H9 (cell line): ENCODE data around the gene SRSF2. TPM values are rescaled to one million over a fixed set of nuclear protein-coding genes. Genes with fewer than 3 reads are reported as not detected.

Experiments
- DNase-seq: peaks from one replicate; pipeline ENCODE4 v3.0.0-alpha.2; 2017
- H2AFZ ChIP-seq: one replicate; pipeline ENCODE4 v1.6.1; 2013; ENCODE audit warnings: mild to moderate bottlenecking, low read length, control low read depth, moderate library complexity
- H2AK5ac ChIP-seq: 2 replicates; pipeline ENCODE4 v1.6.1; 2013; ENCODE audit warnings: low read length, control low read depth, mixed read lengths; ENCODE audit not compliant: insufficient read length
- H2BK120ac ChIP-seq: one replicate; pipeline ENCODE4 v1.6.1; 2013; ENCODE audit warnings: low read depth, mild to moderate bottlenecking, low read length, control low read depth, inconsistent platforms; ENCODE audit not compliant: poor library complexity, severe bottlenecking
- H2BK12ac ChIP-seq: 2 replicates; pipeline ENCODE4 v1.6.1; 2013; ENCODE audit warnings: low read length, control low read depth, mixed read lengths, low read depth; ENCODE audit not compliant: insufficient read length
- H2BK15ac ChIP-seq: 2 replicates; pipeline ENCODE4 v1.6.1; 2013; ENCODE audit warnings: low read depth, low read length, control low read depth
- H2BK20ac ChIP-seq: one replicate; pipeline ENCODE4 v1.6.1; 2013; ENCODE audit warnings: low read depth, mild to moderate bottlenecking, low read length, control low read depth, inconsistent platforms; ENCODE audit not compliant: poor library complexity, severe bottlenecking
- H2BK5ac ChIP-seq: 2 replicates; pipeline ENCODE4 v1.6.1; 2013; ENCODE audit warnings: low read length, control low read depth, mixed read lengths; ENCODE audit not compliant: insufficient read length
- H3K14ac ChIP-seq: 2 replicates; pipeline ENCODE4 v1.6.1; 2013; ENCODE audit warnings: low read length, control low read depth; ENCODE audit not compliant: insufficient read depth
- H3K18ac ChIP-seq: 2 replicates; pipeline ENCODE4 v1.6.1; 2013; ENCODE audit warnings: low read depth, mild to moderate bottlenecking, mixed read lengths, low read length, control low read depth; ENCODE audit not compliant: insufficient read length
- H3K23ac ChIP-seq: 2 replicates; pipeline ENCODE4 v1.6.1; 2013; ENCODE audit warnings: low read length, control low read depth, mixed read lengths, low read depth; ENCODE audit not compliant: insufficient read length
- H3K23me2 ChIP-seq: 2 replicates; pipeline ENCODE4 v1.6.1; 2013; ENCODE audit warnings: low read depth, mild to moderate bottlenecking, mixed read lengths, low read length, control low read depth; ENCODE audit not compliant: insufficient read length, poor library complexity, severe bottlenecking
- H3K27ac ChIP-seq: 2 replicates; pipeline ENCODE4 v1.5.1; 2013; ENCODE audit warnings: low read length, control low read depth, mixed read lengths, low read depth; ENCODE audit not compliant: insufficient read length
- H3K27me3 ChIP-seq: 2 replicates; pipeline ENCODE4 v1.6.1; 2013; ENCODE audit warnings: low read length, control low read depth, inconsistent platforms; ENCODE audit not compliant: insufficient read depth
- H3K4ac ChIP-seq: 2 replicates; pipeline ENCODE4 v1.6.1; 2013; ENCODE audit warnings: low read depth, mild to moderate bottlenecking, control low read depth, inconsistent platforms, low read length, moderate library complexity
- H3K4me1 ChIP-seq: 2 replicates; pipeline ENCODE4 v1.6.1; 2013; ENCODE audit warnings: low read length, control low read depth, inconsistent platforms; ENCODE audit not compliant: insufficient read depth
- H3K4me2 ChIP-seq: 2 replicates; pipeline ENCODE4 v1.6.1; 2013; ENCODE audit warnings: low read length, control low read depth, mixed read lengths; ENCODE audit not compliant: insufficient read length, insufficient read depth
- H3K56ac ChIP-seq: 2 replicates; pipeline ENCODE4 v1.6.1; 2013; ENCODE audit warnings: low read depth, mild to moderate bottlenecking, mixed read lengths, low read length, control low read depth; ENCODE audit not compliant: insufficient read length
- H3K79me1 ChIP-seq: 2 replicates; pipeline ENCODE4 v1.6.1; 2013; ENCODE audit warnings: low read depth, mild to moderate bottlenecking, moderate library complexity, low read length, control low read depth, inconsistent platforms; ENCODE audit not compliant: insufficient read depth, poor library complexity, severe bottlenecking
- H3K79me2 ChIP-seq: 2 replicates; pipeline ENCODE4 v1.6.1; 2013; ENCODE audit warnings: low read length, control low read depth, inconsistent platforms; ENCODE audit not compliant: insufficient read depth
- H3K9ac ChIP-seq: 2 replicates; pipeline ENCODE4 v1.6.1; 2013; ENCODE audit warnings: low read length, control low read depth, mixed read lengths; ENCODE audit not compliant: insufficient read length; ENCODE audit errors: extremely low read depth
- H3K9me3 ChIP-seq: one replicate; pipeline ENCODE4 v1.6.1; 2013; ENCODE audit warnings: low read depth, low read length, inconsistent platforms; ENCODE audit not compliant: control insufficient read depth
- H3T11ph ChIP-seq: one replicate; pipeline ENCODE4 v1.6.1; 2013; ENCODE audit warnings: mild to moderate bottlenecking, low read length, control low read depth, inconsistent platforms
- H4K20me1 ChIP-seq: one replicate; pipeline ENCODE4 v1.6.1; 2013; ENCODE audit not compliant: control insufficient read depth, insufficient read length, insufficient read depth
- H4K5ac ChIP-seq: 2 replicates; pipeline ENCODE4 v1.6.1; 2013; ENCODE audit warnings: low read depth, mild to moderate bottlenecking, mixed read lengths, low read length, control low read depth; ENCODE audit not compliant: insufficient read length
- H4K8ac ChIP-seq: replicated peaks from 2 replicates; pipeline ENCODE4 v1.6.1; 2013; ENCODE audit warnings: low read length, control low read depth, mixed read lengths, low read depth; ENCODE audit not compliant: insufficient read length
- H4K91ac ChIP-seq: 2 replicates; pipeline ENCODE4 v1.6.1; 2013; ENCODE audit warnings: low read depth, mild to moderate bottlenecking, moderate library complexity, mixed read lengths, low read length, control low read depth; ENCODE audit not compliant: insufficient read length
- H3K27ac Mint-ChIP-seq, 3 experiments: 2 replicates in 2 of 3; 3 replicates in 1 of 3; pipeline ENCODE4 v1.8.0; 2020 to 2021; ENCODE audit warnings: mixed read lengths in 3 of 3, mild to moderate bottlenecking in 1 of 3, moderate library complexity in 1 of 3
- H3K27me3 Mint-ChIP-seq: 2 replicates; pipeline ENCODE4 v1.8.0; 2021; ENCODE audit warnings: low read depth, mild to moderate bottlenecking, moderate library complexity, mixed read lengths
- H3K36me3 Mint-ChIP-seq, 3 experiments: 2 replicates in 2 of 3; 3 replicates in 1 of 3; pipeline ENCODE4 v1.8.0; 2020 to 2021; ENCODE audit warnings: low read depth in 3 of 3, mixed read lengths in 3 of 3; ENCODE audit not compliant: insufficient read depth in 1 of 3
- H3K4me1 Mint-ChIP-seq, 2 experiments: 2 replicates each; pipeline ENCODE4 v1.8.0; 2020; ENCODE audit warnings: mixed read lengths in 2 of 2
- H3K4me3 Mint-ChIP-seq, 2 experiments: 2 replicates in 1 of 2; 3 replicates in 1 of 2; pipeline ENCODE4 v1.8.0; 2020 to 2021; ENCODE audit warnings: mild to moderate bottlenecking in 2 of 2, mixed read lengths in 2 of 2, moderate library complexity in 1 of 2
- H3K9me3 Mint-ChIP-seq, 2 experiments: 2 replicates in 1 of 2; 3 replicates in 1 of 2; pipeline ENCODE4 v1.8.0; 2020; ENCODE audit warnings: mild to moderate bottlenecking in 2 of 2, mixed read lengths in 2 of 2, moderate library complexity in 1 of 2
- WGBS: extraction: QIAGEN DNeasy Blood & Tissue Kit; methylation state at CpG from one replicate; pipeline ENCODE4 v1.1.7; 2013; ENCODE audit warnings: missing lambda C conversion rate, low lambda C conversion rate, mixed read lengths; ENCODE audit not compliant: insufficient read length; ENCODE audit errors: extremely low coverage; 5-methylcytosine and 5-hydroxymethylcytosine counted together
- total RNA-seq: library from RNA; stranded (reverse); gene quantifications from 2 replicates; pipeline ENCODE4 v1.2.1, GENCODE V29; 2021
- TF ChIP-seq, protein P1 (sequence below): fragments of 200-600 bp; sonication (generic); conservative IDR thresholded peaks from 3 replicates; pipeline ENCODE4 v1.8.0; 2021; ENCODE audit warnings: antibody characterized with exemption, mild to moderate bottlenecking

The SRSF2 gene
- total RNA-seq, 1 experiment from 2014 or later, result 578 TPM

DNA sequence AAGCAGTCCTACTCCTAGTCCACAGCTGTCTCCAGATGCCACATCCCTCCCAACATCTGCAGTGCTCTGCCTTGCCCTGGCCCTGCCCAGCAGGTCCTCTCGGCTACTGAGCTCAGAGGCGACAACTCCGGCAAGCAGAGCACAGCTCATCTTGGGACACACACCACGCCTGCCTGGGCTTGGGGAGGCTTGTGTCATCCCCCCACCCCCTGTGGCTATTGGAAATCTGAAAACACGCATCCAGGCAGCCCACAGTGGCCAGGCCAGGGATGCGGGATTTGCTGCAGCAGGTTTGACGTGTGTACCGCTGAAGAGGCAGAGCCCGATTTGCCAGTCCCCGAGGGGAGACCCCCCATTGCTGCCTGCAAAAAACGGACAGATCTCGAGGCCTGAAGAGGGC, 51.8 kb downstream of the SRSF2 start:
- no peak overlapping the region for H2AK5ac ChIP-seq
- TF ChIP-seq, protein P1, sequence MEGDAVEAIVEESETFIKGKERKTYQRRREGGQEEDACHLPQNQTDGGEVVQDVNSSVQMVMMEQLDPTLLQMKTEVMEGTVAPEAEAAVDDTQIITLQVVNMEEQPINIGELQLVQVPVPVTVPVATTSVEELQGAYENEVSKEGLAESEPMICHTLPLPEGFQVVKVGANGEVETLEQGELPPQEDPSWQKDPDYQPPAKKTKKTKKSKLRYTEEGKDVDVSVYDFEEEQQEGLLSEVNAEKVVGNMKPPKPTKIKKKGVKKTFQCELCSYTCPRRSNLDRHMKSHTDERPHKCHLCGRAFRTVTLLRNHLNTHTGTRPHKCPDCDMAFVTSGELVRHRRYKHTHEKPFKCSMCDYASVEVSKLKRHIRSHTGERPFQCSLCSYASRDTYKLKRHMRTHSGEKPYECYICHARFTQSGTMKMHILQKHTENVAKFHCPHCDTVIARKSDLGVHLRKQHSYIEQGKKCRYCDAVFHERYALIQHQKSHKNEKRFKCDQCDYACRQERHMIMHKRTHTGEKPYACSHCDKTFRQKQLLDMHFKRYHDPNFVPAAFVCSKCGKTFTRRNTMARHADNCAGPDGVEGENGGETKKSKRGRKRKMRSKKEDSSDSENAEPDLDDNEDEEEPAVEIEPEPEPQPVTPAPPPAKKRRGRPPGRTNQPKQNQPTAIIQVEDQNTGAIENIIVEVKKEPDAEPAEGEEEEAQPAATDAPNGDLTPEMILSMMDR, result no peak
- no peak overlapping the region for H3K14ac ChIP-seq
- H4K5ac ChIP-seq, result no peak overlapping the region
- no peak overlapping the region for H4K91ac ChIP-seq
- no peak overlapping the region for H3T11ph ChIP-seq
- H3K9ac ChIP-seq, result no peak overlapping the region
- no peak overlapping the region for H2BK15ac ChIP-seq
- H4K8ac ChIP-seq, result no peak overlapping the region
- Mint-ChIP-seq H3K9me3 (no peaks in the 10 kb centered on the region; a peak in 1 of 5 replicates), H3K4me3 (no peak overlapping the region), H3K27ac (peak overlapping the region in 1 of 3 experiments; percentile 78; a peak in 1 of 7 replicates), H3K4me1 (peaks cover 27 to 45% of the 10 kb centered on the region in 2 experiments), H3K36me3 (peaks cover 0 to 4% (median 0%) of the 10 kb centered on the region in 3 experiments; a peak in 1 of 7 replicates), H3K27me3 (no peaks in the 10 kb centered on the region)
- H3K27ac ChIP-seq, result no peak overlapping the region
- no CpG with 5 or more reads among the region's 12 CpGs for WGBS
- H2BK20ac ChIP-seq, result no peak overlapping the region
- H3K4me2 ChIP-seq, result no peak overlapping the region
- H2BK5ac ChIP-seq, result no peak overlapping the region
- H3K9me3 ChIP-seq, result no peaks in the 10 kb centered on the region
- H4K20me1 ChIP-seq, result no peaks in the 10 kb centered on the region
- no peak overlapping the region for H2BK120ac ChIP-seq
- no peaks in the 10 kb centered on the region for H3K79me1 ChIP-seq
- H3K23me2 ChIP-seq, result no peaks in the 10 kb centered on the region
- no peaks in the 10 kb centered on the region for H3K27me3 ChIP-seq
- H3K56ac ChIP-seq, result no peak overlapping the region
- no peaks in the 10 kb centered on the region for H3K79me2 ChIP-seq
- H3K4ac ChIP-seq, result no peak overlapping the region
- no peak overlapping the region for H2BK12ac ChIP-seq
- DNase-seq, result no peak
- H2AFZ ChIP-seq, result no peak overlapping the region
- H3K18ac ChIP-seq, result no peak overlapping the region
- peaks cover 3% of the 10 kb centered on the region; the same call in 1 of the 2 replicates for H3K4me1 ChIP-seq
- H3K23ac ChIP-seq, result no peak overlapping the region
